HuH-7.5 (cell line): ENCODE measurements around the gene PLGLB2.
"Not testable (repeated sequence)": the region's sequence is repeated elsewhere in the genome, so short reads cannot be mapped to it uniquely, and the experiment has no call there.

Experiments used
- DNase-seq: peaks from one replicate; pipeline ENCODE4 v3.0.0; 2011; ENCODE audit warnings: low spot score

The PLGLB2 gene

DNA sequence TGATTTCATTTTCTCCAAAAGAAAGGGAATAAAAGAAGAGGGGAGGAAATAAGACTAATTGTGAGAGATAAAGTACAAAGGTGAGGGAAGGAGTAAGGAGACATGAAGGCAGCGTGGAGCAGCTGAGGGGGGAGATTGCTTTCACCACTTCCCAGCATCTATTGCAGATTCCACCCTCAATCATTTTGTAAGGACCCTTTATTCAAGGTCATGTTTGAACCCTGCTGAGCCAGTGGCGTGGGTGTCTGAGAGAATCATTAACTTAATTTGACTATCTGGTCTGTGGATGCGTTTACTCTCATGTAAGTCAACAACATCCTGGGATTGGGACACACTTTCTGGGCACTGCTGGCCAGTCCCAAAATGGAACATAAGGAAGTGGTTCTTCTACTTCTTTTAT is at the start of gene PLGLB2:
PLGLB2 (plus strand) TSS at position 297 of the 400 bp plus-strand sequence; CDS start at position 364, 67 bp downstream.
- DNase-seq, result not testable (repeated sequence)

DNA sequence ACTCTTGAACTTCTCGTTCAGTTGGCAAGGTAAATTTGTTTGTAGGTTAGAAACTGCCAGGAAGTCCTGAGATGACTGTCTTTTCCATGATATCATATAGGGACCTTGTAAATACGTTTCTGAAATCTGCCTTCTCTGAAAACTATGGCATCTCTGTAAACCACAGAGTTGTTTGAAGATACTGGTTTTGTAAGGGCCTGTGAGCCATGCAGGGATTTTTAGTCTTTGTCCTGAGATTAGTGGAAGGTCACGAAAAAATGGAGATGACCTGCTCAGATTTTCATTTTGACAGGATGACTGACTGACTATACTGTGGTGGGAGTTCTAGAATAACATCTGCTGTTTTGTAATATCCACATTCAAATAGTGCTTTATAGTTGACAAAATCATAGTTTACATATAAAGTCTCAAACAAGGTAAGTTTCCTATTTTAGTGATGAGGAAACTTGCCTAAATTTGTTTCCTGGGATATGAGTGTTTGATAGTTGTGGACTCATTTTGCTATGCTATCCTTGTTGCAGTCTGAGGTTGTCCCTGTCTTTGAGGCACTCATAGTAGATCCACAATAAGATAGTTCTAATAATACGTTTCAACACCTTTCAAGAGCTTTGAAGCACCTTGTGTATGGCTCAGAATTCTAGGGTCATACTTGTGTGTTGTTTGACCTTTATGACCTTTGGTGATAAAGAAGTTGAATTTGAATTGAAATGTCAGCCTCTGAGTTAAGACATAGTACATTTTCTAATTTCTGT is 43.1 kb upstream of the PLGLB2 start:
- DNase-seq, result not testable (repeated sequence)

DNA sequence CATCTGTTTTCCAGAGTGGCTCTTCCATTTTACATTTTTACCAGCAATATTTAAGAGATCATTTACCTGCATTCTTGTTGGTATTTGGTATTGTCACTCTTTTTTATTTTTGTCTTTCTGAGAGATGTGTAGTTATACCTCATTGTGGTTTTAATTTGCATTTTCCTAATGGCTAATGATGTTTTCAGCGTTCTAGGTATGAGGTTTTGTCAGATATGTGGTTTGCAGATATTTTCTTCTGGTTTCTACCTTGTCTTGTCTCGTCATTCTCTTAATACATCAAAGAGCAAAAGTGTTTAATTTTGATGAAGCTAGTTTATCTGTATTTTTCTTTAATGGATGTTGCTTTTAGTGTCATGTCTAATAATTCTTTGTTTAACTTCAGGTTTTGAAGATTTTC is 39.5 kb upstream of the PLGLB2 start:
- not testable (repeated sequence) for DNase-seq

DNA sequence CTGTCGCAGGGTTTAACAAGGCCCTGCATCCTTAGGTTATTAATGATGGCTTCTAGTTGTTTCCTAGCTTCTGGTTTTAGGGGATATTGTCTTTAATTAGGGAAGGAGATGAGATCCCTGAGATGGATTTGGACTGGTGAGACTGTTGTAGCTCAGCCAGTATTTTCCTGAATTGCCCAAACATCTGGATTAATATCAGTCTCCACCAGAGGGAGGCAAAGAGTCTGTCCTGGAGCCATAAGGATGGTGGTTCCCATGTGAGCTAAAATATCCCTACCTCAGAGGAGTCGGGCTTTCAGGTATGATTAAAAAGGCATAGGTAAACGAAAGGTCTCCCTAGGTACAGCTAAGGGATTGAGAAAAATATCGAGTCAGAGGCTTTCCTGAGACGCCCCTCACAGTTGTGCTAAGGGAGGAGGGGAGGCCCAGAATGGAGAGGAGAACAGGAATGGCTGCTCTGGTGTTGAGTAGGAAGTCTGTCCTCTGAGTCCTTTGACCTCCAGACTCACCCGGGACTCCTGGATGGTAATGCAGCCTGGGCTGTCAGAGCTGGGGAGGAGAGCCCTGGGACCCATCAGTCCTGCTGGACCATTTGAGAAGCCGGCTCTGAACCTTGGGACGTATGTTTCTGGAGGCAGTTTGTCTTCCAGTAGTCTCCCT is 19.8 kb upstream of the PLGLB2 start:
- not testable (repeated sequence) for DNase-seq

DNA sequence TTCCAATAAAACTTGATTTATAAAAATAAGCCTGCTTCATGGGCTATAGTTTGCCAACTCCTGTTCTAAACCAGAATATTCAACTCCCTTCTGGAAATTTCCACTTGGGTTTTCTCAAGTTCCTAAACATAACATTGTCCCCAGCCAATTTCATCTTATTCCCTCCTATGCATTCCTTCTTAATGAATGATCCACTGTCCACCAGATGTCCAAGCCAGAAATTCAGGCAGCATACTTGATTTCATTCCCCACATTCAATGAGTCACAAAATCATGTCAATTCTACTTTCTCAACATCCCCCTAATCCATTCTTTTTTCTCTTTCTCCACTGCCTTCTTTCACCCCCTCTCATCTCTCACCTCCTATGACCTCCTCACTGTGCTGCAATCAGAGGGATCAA is 7.0 kb upstream of the PLGLB2 start:
- not testable (repeated sequence) for DNase-seq

DNA sequence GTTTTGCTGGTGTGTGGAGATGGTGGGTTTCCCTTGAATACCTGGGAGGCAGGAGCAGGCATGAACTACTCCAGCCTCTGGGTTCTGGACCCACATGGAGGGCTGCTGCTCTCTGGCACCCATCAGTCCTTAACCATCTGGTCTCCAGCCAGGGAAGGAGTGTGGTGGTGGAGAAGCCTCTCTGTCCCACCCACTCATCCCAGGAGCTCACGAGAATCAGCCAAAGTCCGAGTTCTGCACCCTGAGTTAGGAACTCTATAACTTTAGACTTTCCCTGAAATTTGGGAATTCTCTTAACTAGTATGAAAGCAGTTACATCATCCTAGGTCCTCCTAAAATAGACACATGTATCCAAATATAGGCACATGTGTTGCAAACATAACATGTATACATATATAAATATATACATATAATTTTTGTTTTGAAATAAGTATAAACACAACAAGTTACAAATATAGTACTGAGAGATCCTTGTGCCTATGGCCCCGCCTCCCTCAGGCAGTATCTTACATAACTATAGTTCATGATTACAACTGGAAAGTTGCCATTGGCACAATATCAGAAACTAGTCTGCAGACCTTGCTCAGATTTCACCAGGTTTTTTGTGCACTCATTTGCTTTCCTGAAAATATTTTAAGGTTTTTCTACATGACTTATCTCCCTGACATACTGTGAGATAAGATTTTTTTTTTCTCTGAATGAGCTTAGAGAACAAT is 5.3 kb upstream of the PLGLB2 start:
- not testable (repeated sequence) for DNase-seq

DNA sequence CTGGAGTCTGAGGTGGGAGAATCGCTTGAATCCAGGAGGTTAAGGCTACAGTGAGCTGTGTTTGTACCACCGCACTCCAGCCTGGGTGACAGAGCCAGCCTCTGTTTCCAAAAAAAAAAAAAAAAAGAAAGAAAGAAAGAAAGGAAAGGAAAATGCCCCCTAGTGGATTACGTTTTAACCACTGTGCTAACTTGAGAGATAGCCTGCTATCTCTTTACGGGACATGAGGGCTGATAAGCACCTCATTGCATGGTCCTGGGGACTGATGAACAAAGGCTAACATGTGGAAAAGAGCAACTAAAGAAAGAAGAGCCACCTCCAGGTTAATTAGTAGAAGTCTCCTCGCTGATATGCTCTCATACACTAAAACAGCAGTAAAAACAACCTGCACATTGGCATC is 4.2 kb upstream of the PLGLB2 start:
- not testable (repeated sequence) for DNase-seq

DNA sequence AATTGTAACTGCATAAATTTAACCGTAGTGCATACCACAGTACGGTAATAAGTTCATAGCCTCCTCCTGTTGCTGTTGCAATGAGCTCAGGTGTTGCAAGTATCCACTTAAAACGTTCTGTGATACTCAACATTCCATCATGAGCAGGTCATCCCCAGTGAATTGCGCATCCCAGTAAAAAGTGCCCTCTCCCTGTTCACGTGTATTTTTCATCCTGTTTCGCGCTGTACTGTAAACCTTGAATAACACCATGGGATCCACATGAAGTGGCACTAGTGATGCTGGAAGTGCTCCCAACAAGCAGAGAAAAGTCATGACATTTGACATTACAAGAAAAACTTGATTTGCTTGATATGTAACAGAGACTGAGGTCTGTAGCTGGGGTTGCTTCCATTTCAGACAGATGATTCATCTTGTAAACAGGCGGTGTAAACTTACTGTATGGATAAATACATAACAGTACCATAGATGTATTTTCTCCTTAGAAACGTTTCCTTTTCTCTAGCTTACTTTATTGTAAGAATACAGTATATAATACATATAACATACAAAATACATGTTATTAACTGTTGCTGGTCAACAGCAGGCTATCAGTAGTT is 2.4 kb upstream of the PLGLB2 start:
- DNase-seq, result not testable (repeated sequence)

DNA sequence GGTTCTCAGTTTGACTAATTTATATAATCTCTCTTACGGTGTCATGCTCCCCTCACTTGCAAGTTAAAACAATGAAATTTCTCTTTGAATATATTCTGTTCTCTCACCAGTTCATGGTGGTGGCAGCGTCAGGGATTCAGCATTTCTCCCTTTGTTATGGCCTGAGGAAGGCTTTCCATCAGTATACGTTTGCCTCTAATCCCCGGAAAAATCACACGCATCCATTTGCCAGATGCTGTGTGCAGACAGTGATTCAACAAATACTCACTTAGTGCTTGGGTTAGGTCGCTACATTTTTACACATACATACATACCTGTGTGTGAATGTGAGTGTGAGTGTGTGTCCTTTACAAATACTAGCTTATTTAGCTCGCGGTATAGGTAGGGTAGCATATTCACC is 637 bp downstream of the PLGLB2 start:
- not testable (repeated sequence) for DNase-seq

DNA sequence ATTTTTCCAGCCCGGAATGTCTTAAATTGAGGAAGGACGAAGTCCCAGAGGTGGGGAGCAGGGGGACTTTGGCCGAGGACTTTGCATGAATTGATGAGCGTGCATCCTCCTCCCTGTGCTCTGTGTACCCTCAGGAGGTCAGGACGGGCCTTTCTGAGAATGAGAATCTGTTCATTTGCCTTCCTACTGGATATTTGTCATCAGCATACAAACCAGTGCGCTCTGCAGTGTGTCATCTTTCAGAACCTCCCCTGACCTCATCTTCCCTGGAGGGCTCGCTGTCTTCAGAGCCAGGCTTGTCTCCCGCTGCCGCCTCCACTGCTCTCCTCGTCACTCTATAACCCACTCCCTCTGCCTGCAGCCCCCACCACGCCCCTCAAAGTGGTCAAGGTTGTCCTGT is 2.7 kb downstream of the PLGLB2 start:
- not testable (repeated sequence) for DNase-seq

DNA sequence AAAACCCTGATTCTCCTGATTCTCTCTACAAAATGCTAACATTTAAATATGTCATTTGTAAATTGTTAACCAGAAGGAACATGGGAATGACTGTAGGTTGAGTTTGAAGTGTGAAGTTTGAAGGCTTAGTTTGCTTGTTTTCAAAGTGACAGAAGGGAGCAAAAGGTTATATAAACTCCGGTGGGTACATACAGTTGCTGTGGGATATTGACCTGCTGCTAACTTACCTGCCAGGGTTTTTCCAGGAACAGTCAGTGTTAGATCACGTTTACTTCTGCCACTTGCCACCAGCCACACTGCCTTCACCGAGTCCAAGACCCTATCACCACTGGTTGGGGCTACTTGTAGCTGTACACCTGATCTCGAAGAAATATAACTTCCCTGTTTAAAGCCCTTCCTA is 6.9 kb downstream of the PLGLB2 start:
- DNase-seq, result not testable (repeated sequence)
